ENCODE results near the gene KCNQ1OT1.

Gene KCNQ1OT1

GRCh38 chr11:2566223-2567025 lies 133.4 kb downstream of the KCNQ1OT1 start:
- no peak for DNase-seq

GRCh38 chr11:2565447-2566222 lies 134.2 kb downstream of the KCNQ1OT1 start:
- DNase-seq, result no peak

GRCh38 chr11:2564588-2565425 lies 135.0 kb downstream of the KCNQ1OT1 start:
- DNase-seq, result no peak

GRCh38 chr11:2564008-2564530 lies 135.7 kb downstream of the KCNQ1OT1 start:
- no peak for DNase-seq

GRCh38 chr11:2563213-2564007 lies 136.4 kb downstream of the KCNQ1OT1 start:
- no peak for DNase-seq

GRCh38 chr11:2562890-2563212 lies 136.9 kb downstream of the KCNQ1OT1 start:
- no peak for DNase-seq

- DNase-seq, result no peak
These were observed 137.9 kb downstream of the KCNQ1OT1 start for GRCh38 chr11:2561696-2562581.

- no peak for DNase-seq
These were observed 140.1 kb downstream of the KCNQ1OT1 start for GRCh38 chr11:2559527-2560311.

- DNase-seq, result no peak
These were observed 140.8 kb downstream of the KCNQ1OT1 start for GRCh38 chr11:2558861-2559526.

- no peak for DNase-seq
These were observed 141.4 kb downstream of the KCNQ1OT1 start for GRCh38 chr11:2558397-2558796.
